Neural cell (in vitro differentiated cells): ENCODE data around the gene HACD4. TPM values are rescaled to one million over a fixed set of nuclear protein-coding genes. Genes with fewer than 3 reads are reported as not detected.

Source experiments
- H2AFZ ChIP-seq: fragments of 200-600, 300-800 bp; sonication (generic), shearing (Covaris generic); 2 replicates; pipeline ENCODE4 v1.6.0; 2014; ENCODE audit warnings: low read depth, mild to moderate bottlenecking, antibody characterized with exemption, low read length, moderate library complexity
- H3F3A ChIP-seq: fragments of 200-600 bp; shearing (Covaris generic); 2 replicates; pipeline ENCODE4 v1.6.1; 2016; ENCODE audit warnings: mild to moderate bottlenecking, moderate library complexity, mixed read lengths, antibody characterized with exemption, low read length; ENCODE audit not compliant: insufficient read depth, poor library complexity, severe bottlenecking
- H3K27ac ChIP-seq: fragments of 200-600, 300-800 bp; sonication (generic), shearing (Covaris generic); 2 replicates; pipeline ENCODE4 v1.5.1; 2014; ENCODE audit warnings: mild to moderate bottlenecking, low read length, moderate library complexity
- H3K27me3 ChIP-seq: fragments of 300-800, 200-600 bp; sonication (generic), shearing (Covaris generic); 2 replicates; pipeline ENCODE4 v1.6.0; 2014; ENCODE audit warnings: mild to moderate bottlenecking, low read depth, low read length, moderate library complexity; ENCODE audit not compliant: insufficient read depth
- H3K36me3 ChIP-seq: fragments of 300-800, 200-600 bp; sonication (generic), shearing (Covaris generic); 2 replicates; pipeline ENCODE4 v1.5.1; 2014; ENCODE audit warnings: mild to moderate bottlenecking, antibody characterized with exemption, low read length, moderate library complexity; ENCODE audit not compliant: insufficient read depth
- H3K4me2 ChIP-seq: fragments of 300-800, 200-600 bp; sonication (generic), shearing (Covaris generic); 2 replicates; pipeline ENCODE4 v1.6.0; 2014; ENCODE audit warnings: mild to moderate bottlenecking, low read length
- H3K4me3 ChIP-seq: fragments of 300-800, 200-600 bp; sonication (generic), shearing (Covaris generic); 2 replicates; pipeline ENCODE4 v1.5.1; 2014; ENCODE audit warnings: mild to moderate bottlenecking, low read length, moderate library complexity
- H3K79me2 ChIP-seq: fragments of 200-600 bp; shearing (Covaris generic); replicated peaks from 2 replicates; pipeline ENCODE4 v1.6.0; 2014; ENCODE audit warnings: mild to moderate bottlenecking, low read length, moderate library complexity; ENCODE audit not compliant: insufficient read depth
- H3K9ac ChIP-seq: fragments of 300-800, 200-600 bp; sonication (generic), shearing (Covaris generic); 2 replicates; pipeline ENCODE4 v1.6.1; 2016; ENCODE audit warnings: mild to moderate bottlenecking, low read length, mixed read lengths
- H3K9me2 ChIP-seq: fragments of 200-600 bp; shearing (Covaris generic); 2 replicates; pipeline ENCODE4 v1.6.1; 2016; ENCODE audit warnings: mild to moderate bottlenecking, low read length, mixed read lengths; ENCODE audit not compliant: insufficient read depth
- H3K9me3 ChIP-seq: fragments of 200-600, 300-800 bp; sonication (generic), shearing (Covaris generic); 2 replicates; pipeline ENCODE4 v1.6.1; 2016; ENCODE audit warnings: mild to moderate bottlenecking, mixed run types, low read length, moderate library complexity, mixed read lengths
- H4K20me1 ChIP-seq: fragments of 200-600 bp; shearing (Covaris generic); 2 replicates; pipeline ENCODE4 v1.6.1; 2016; ENCODE audit warnings: mild to moderate bottlenecking, mixed run types; ENCODE audit not compliant: insufficient read depth
- CTCF ChIP-seq: fragments of 450-650 bp; IDR thresholded peaks from 2 replicates; pipeline ENCODE4 v1.5.1; 2014; ENCODE audit warnings: antibody characterized with exemption, mild to moderate bottlenecking, moderate library complexity; ENCODE audit not compliant: poor library complexity, severe bottlenecking
- EP300 ChIP-seq: fragments of 450-650 bp; conservative IDR thresholded peaks from 2 replicates; pipeline ENCODE4 v1.6.1; 2014; ENCODE audit warnings: antibody characterized with exemption, mild to moderate bottlenecking, moderate library complexity; ENCODE audit not compliant: poor library complexity, severe bottlenecking
- EZH2 ChIP-seq: fragments of 200-600, 300-800 bp; shearing (Covaris generic), sonication (generic); IDR thresholded peaks from 2 replicates; pipeline ENCODE4 v1.6.1; 2014; ENCODE audit warnings: antibody characterized with exemption, low read length, borderline replicate concordance, mild to moderate bottlenecking; ENCODE audit not compliant: insufficient read depth, poor library complexity, severe bottlenecking
- MXI1 ChIP-seq: fragments of 450-650 bp; conservative IDR thresholded peaks from 2 replicates; pipeline ENCODE4 v1.6.1; 2014; ENCODE audit warnings: antibody characterized with exemption, mild to moderate bottlenecking; ENCODE audit not compliant: poor library complexity, severe bottlenecking
- POLR2AphosphoS5 ChIP-seq: IDR thresholded peaks from 2 replicates; pipeline ENCODE4 v1.6.1; 2012
- RAD21 ChIP-seq: fragments of 450-650 bp; conservative IDR thresholded peaks from 2 replicates; pipeline ENCODE4 v1.6.1; 2014; ENCODE audit warnings: antibody characterized with exemption, mild to moderate bottlenecking, moderate library complexity
- REST ChIP-seq: IDR thresholded peaks from 2 replicates; pipeline ENCODE4 v1.6.1; 2012; ENCODE audit warnings: borderline replicate concordance
- SMC3 ChIP-seq: fragments of 450-650 bp; conservative IDR thresholded peaks from 2 replicates; pipeline ENCODE4 v1.6.1; 2014; ENCODE audit warnings: antibody characterized with exemption, mild to moderate bottlenecking, moderate library complexity; ENCODE audit not compliant: poor library complexity
- TAF1 ChIP-seq: IDR thresholded peaks from 2 replicates; pipeline ENCODE4 v1.6.1; 2012; ENCODE audit warnings: low read depth
- polyA plus RNA-seq: library from polyadenylated mRNA; depleted of rRNA; stranded (reverse); fragments of >200 nt; gene quantifications from 2 replicates; pipeline ENCODE4 v1.2.3, GENCODE V29; 2014

The HACD4 gene
- polyA plus RNA-seq, 1 donor from 2014 or later = not detected

- Histone ChIP-seq H3K27me3 (no peaks in the 10 kb centered on the region), H2AFZ (no peak overlapping the region), H3K36me3 (no peaks in the 10 kb centered on the region), H3K4me3 (no peak overlapping the region), H3K27ac (no peak overlapping the region), H3K79me2 (no peaks in the 10 kb centered on the region), H3K9me3 (no peaks in the 10 kb centered on the region), H3K9ac (no peak overlapping the region), H3F3A (no peaks in the 10 kb centered on the region), H3K9me2 (no peaks in the 10 kb centered on the region), H4K20me1 (no peaks in the 10 kb centered on the region), H3K4me2 (no peak overlapping the region)
- TF ChIP-seq RAD21 (no peak), TAF1 (no peak), MXI1 (no peak), EZH2 (no peak), POLR2AphosphoS5 (no peak), REST (no peak), CTCF (no peak), SMC3 (no peak), EP300 (no peak)
Observed at GRCh38 chr9:21042466-21042865, 11.0 kb upstream of the HACD4 start.

GRCh38 chr9:21039302-21039701, 7.9 kb upstream of the HACD4 start:
- no peak overlapping the region for H2AFZ ChIP-seq
- H3K79me2 ChIP-seq = no peaks in the 10 kb centered on the region
- no peaks in the 10 kb centered on the region for H4K20me1 ChIP-seq
- no peak overlapping the region for H3K9ac ChIP-seq
- no peaks in the 10 kb centered on the region for H3K9me2 ChIP-seq
- TF ChIP-seq MXI1 (no peak), EP300 (no peak), POLR2AphosphoS5 (no peak), CTCF (no peak), SMC3 (no peak), REST (no peak)
- no peaks in the 10 kb centered on the region for H3K27me3 ChIP-seq
- no peaks in the 10 kb centered on the region for H3K9me3 ChIP-seq
- no peaks in the 10 kb centered on the region for H3K36me3 ChIP-seq
- H3K27ac ChIP-seq = no peak overlapping the region
- H3F3A ChIP-seq = no peaks in the 10 kb centered on the region
- H3K4me2 ChIP-seq = no peak overlapping the region
- H3K4me3 ChIP-seq = no peak overlapping the region
